OCI-M2 (cell line): ENCODE measurements around the gene GTF3C6.
"Not testable (repeated sequence)": the region's sequence is repeated elsewhere in the genome, so short reads cannot be mapped to it uniquely, and the experiment has no call there.

Experiments
- DNase-seq: peaks from one replicate; lab custom pipeline; 2025; ENCODE audit not compliant: unreplicated experiment; lab: John Stamatoyannopoulos, UW

The GTF3C6 gene

GRCh38 chr6:110976575-110976974 lies 18.1 kb downstream of the GTF3C6 start:
- DNase-seq: no peak

GRCh38 chr6:110979565-110980101 lies 21.1 kb downstream of the GTF3C6 start:
- DNase-seq: no peak

GRCh38 chr6:110980227-110980626 lies 21.7 kb downstream of the GTF3C6 start:
- no peak for DNase-seq

GRCh38 chr6:110980648-110981047 lies 22.1 kb downstream of the GTF3C6 start:
- DNase-seq: no peak

- DNase-seq: no peak
These were observed 22.7 kb downstream of the GTF3C6 start for GRCh38 chr6:110981202-110981600.

- no peak for DNase-seq
These were observed 32.5 kb downstream of the GTF3C6 start for GRCh38 chr6:110990840-110991576.

- DNase-seq: no peak
These were observed 38.2 kb downstream of the GTF3C6 start for GRCh38 chr6:110996691-110997090.

GRCh38 chr6:110999634-111000270 lies 41.2 kb downstream of the GTF3C6 start:
- no peak for DNase-seq

- DNase-seq: no peak
These were observed 43.8 kb downstream of the GTF3C6 start for GRCh38 chr6:111002350-111002749.

GRCh38 chr6:111011360-111012142 lies 53.0 kb downstream of the GTF3C6 start:
- no peak for DNase-seq

- no peak for DNase-seq
These were observed 53.6 kb downstream of the GTF3C6 start for GRCh38 chr6:111012143-111012452.

- DNase-seq: not testable (repeated sequence)
These were observed 54.0 kb downstream of the GTF3C6 start for GRCh38 chr6:111012520-111012919.

GRCh38 chr6:111013144-111013915 lies 54.8 kb downstream of the GTF3C6 start:
- no peak for DNase-seq

- no peak for DNase-seq
These were observed 57.1 kb downstream of the GTF3C6 start for GRCh38 chr6:111015389-111016124.

GRCh38 chr6:111017241-111017640 lies 58.7 kb downstream of the GTF3C6 start:
- not testable (repeated sequence) for DNase-seq
